RWPE1 (cell line): ENCODE results near the gene FRMD5.

Source experiments
- CTCF ChIA-PET: fragments of 350-600 bp; sonication (Branson Sonifier 250); formaldehyde crosslinking; extraction: SDS; loops from one replicate; lab custom pipeline; 2021; lab: Yijun Ruan, JAX
- POLR2A ChIA-PET: fragments of 400-600 bp; formaldehyde crosslinking; extraction: SDS; loops from one replicate; lab custom pipeline; 2020; ENCODE audit warnings: antibody characterized with exemption; ENCODE audit not compliant: low non-redundant PET; lab: Yijun Ruan, JAX
- DNase-seq: peaks from one replicate; pipeline ENCODE4 v3.0.0; 2012; ENCODE audit warnings: low spot score
- H3K27ac ChIP-seq: fragments of 450-650 bp; 2 replicates; pipeline ENCODE4 v1.5.1; 2017
- TF ChIP-seq, protein P1 (sequence below): fragments of 450-650 bp; conservative IDR thresholded peaks from 2 replicates; pipeline ENCODE4 v1.5.1; 2017; ENCODE audit warnings: low read depth, mild to moderate bottlenecking

Gene FRMD5

DNA sequence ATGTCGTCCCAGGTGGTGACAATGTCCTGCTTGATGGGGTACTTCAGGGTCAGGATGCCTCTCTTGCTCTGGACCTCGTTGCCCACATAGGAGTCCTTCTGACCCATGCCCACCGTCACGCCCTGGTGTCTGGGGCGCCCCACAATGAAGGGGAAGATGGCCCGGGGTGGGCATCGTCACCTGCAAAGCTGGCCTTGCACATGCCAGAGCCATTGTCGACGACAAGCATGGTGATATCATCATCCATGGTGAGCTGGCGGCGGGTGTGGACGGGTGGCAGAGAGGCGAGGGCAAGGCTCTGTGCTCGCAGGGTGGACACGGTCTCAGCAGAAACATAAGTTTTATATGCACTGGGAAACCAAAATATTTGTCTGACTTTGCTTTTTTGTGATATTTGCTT lies 205.1 kb downstream of the FRMD5 start:
- TF ChIP-seq, protein P1, sequence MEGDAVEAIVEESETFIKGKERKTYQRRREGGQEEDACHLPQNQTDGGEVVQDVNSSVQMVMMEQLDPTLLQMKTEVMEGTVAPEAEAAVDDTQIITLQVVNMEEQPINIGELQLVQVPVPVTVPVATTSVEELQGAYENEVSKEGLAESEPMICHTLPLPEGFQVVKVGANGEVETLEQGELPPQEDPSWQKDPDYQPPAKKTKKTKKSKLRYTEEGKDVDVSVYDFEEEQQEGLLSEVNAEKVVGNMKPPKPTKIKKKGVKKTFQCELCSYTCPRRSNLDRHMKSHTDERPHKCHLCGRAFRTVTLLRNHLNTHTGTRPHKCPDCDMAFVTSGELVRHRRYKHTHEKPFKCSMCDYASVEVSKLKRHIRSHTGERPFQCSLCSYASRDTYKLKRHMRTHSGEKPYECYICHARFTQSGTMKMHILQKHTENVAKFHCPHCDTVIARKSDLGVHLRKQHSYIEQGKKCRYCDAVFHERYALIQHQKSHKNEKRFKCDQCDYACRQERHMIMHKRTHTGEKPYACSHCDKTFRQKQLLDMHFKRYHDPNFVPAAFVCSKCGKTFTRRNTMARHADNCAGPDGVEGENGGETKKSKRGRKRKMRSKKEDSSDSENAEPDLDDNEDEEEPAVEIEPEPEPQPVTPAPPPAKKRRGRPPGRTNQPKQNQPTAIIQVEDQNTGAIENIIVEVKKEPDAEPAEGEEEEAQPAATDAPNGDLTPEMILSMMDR = no peak
- no peak for DNase-seq
- ChIA-PET CTCF (interaction anchor here (1.3 kb wide), 1 partner anchor 14 kb away, joined by 3 read pairs; no protein-coding TSS in a partner anchor), POLR2A (no interaction called here)
- H3K27ac ChIP-seq = no peak overlapping the region

DNA sequence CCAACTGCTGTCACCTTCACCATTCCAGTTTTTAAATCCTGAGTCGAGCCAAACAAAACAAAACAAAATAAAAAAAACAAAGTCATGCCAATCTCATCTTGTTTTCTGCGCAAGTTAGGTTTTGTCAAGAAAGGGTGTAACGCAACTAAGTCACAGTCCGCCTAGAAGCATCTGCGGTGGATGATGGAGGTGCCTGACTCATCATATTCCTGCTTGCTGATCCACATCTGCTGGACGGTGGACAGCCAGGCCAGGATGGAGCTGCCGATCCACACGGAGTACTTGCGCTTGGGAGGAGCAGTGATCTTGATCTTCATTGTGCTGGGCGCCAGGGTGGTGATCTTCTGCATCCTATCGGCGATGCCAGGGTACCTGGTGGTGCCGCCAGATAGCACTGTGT lies 206.2 kb downstream of the FRMD5 start:
- TF ChIP-seq, protein P1 = no peak
- ChIA-PET POLR2A (no interaction called here), CTCF (no interaction called here)
- no peak for DNase-seq
- H3K27ac ChIP-seq = no peak overlapping the region

DNA sequence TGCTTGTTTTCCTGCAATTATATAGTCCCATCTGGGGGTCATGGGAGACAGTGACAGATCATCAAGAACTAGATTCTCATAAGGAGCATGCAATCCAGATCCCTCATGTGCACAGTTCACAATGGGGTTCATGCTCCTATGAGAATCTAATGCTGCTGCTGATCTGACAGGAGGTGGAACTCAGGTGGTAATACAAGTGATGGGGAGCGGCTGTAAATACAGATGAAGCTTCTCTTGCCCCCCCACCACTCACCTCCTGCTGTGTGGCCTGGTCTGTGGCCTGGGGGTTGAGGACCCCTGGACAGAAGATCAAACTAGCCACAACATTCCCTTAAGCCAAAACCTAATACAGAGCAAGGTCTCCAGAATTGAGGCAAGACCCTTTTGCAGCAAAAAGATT lies 207.1 kb downstream of the FRMD5 start:
- ChIA-PET CTCF (interaction anchor here (0.6 kb wide), 1 partner anchor 61 kb away, joined by 3 read pairs; no protein-coding TSS in a partner anchor), POLR2A (no interaction called here)
- no peak overlapping the region for H3K27ac ChIP-seq
- TF ChIP-seq, protein P1 = no peak
- DNase-seq = no peak

DNA sequence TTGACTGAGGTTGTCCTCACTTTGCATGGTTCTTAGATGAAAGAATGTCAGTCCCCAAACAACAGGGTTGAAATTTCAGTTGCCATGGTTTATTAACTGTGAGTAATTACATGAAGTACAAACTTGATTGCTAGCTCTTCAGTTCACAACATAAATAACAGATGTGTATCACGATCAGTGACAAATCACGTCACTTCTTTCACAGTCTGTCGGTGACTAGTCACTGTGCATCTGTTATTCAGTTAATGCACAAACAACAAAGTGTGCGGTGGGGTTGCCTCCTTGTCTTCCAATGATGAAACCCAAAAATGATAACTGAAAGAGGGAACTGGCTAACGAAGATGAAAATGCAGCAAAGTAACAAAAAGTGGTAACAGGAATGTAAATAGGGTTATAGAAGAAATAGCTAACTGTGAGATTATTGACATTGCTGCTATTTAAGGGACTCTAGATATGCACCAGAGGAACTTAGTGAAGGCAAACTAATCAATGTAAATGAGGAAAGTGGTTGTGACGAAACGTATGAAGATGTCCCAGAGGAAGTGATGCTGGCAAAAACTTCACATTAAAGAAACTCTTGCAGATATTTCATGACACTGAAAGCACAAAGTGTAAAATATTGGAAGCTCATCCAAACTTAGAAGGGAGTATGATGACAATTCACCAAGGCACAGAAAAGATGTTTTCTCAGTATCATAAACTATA lies 208.9 kb downstream of the FRMD5 start:
- CTCF ChIA-PET = interaction anchor here (0.9 kb wide), 1 partner anchor 14 kb away, joined by 3 read pairs; no protein-coding TSS in a partner anchor
- H3K27ac ChIP-seq = no peak overlapping the region
- no peak for DNase-seq
- TF ChIP-seq, protein P1 = no peak
- POLR2A ChIA-PET = no interaction called here

DNA sequence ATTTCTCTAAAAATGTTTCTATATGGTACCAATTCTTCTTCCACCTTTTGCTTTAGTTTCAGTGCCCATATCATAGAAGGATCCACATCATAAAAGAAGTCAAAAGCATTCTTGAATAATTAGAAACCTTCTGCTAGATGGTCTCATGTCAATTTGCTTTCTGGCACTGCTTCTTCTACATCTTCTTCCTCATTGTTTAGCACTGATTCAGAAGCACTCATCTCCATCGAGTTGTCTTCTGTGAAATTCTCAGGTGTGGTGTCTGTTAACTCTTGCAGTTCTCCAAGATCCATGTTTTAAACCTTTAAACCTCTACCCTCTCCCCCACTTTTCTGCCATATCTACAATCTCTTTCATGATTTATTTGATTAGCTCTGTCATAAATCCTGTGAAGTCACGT lies 213.5 kb downstream of the FRMD5 start:
- ChIA-PET CTCF (no interaction called here), POLR2A (no interaction called here)
- no peak for DNase-seq
- TF ChIP-seq, protein P1 = no peak
- no peak overlapping the region for H3K27ac ChIP-seq

DNA sequence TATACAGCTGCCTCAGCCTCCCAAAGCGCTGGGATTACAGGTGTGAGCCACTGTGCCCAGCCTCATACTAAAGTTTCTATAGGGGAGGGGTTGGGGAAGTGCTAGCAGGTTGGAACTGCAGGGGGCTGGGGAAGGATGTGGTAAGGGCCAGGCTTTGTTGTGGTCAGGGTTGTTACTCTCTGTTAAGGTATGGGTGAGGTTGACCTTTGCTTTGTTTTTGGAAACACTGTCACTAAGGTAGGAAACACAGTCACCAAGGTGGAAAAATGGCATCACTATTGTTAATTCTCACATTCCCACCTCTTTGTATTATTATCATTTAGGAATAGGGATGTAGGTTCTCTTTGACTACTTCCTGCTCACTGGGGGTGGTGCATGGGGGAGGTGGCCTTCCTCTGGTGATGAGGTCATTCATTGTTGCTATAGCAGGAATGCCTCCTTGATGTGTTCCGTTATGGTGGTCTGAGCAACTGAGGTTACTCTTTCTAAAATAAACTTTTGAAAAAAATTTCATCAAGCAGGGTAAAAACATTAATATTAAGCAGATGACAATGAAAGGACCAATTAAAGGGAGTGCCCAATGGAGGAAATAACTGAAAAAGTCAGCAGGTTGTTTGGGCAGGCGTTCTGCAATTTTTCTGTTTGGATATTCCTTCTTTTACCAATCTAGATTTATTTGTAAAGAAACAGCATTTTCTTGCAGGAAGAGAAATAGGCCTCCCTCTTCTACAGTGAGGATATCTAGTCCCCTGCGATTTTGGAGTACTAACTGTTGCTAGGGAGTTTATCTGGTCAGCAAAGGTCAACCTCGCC lies 217.8 kb downstream of the FRMD5 start:
- TF ChIP-seq, protein P1 = no peak
- CTCF ChIA-PET = no interaction called here
- POLR2A ChIA-PET = no interaction called here
- H3K27ac ChIP-seq = no peak overlapping the region
- DNase-seq = no peak
